Non-pigmented ciliary epithelial cell (primary cell): Measurements from ENCODE around the gene ANAPC15.
A peak's percentile ranks its signal among the peaks of the same experiment; 100 is the strongest.

ENCODE experiments used
- DNase-seq: peaks from one replicate; pipeline ENCODE4 v3.0.0-alpha.2; 2010; ENCODE audit warnings: low read depth

Gene ANAPC15

DNA sequence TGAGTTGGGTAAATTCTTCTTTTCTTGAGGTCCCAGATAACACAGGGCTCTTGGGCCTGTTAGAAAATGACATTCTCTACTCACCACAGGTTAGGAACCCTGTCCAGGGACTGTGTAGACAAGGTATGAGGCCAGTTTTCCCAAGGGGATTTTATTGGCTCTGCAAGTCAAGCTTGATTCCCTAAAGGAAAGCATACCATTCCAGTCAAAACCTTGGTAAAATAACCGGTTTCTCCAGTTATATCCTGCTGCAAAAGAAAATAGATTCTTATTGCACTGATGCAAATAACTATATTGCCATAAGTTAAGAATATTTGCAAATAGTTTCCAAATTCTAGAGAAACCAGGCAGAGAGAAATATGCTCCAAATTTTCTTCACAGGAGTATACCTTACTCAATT lies 13.5 kb upstream of the ANAPC15 start:
- DNase-seq, result no peak

DNA sequence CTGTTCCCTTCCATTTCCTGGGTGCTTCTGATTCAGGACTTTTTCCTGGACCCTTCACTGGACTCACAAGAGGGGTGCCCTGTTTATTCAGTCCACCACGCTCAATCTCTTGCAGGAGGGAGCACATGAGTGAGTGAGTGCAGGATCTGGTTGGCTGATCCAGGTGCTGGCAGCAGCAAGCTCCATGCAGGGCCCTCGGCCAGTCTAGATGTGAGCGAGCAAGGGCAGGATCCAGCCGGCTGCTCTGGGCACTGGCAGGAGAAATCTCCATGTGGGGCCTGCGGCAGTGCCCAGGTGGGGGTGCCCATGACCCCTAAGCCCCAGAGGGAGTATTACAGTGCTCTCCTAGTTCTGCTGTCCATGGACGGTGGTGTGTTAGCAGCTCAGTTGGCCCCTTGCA lies 11.6 kb upstream of the ANAPC15 start:
- no peak for DNase-seq

- DNase-seq, result no peak
These were observed 10.7 kb upstream of the ANAPC15 start for GRCh38 chr11:72123117-72123653.

- DNase-seq, result no peak
These were observed 10.1 kb upstream of the ANAPC15 start for GRCh38 chr11:72122607-72123006.

DNA sequence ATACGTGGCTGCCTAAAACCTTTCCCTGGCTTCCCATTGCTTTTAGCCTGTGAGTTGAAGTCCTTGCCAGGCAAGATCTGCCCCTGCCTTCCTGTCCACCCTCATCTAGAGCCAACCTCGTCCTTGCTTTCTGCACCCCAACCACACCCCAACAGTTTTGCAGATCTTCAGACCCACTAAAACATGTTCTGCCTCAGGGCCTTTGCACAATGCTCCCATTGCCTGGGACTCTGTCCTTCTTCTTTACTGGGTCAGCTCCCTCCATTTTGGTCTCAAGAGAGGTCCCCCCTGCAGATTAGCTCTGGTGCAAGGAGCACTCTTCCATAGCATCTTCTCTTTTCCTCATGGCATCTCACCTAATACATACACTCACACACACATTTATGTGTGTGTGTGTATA lies 8.4 kb upstream of the ANAPC15 start:
- DNase-seq, result no peak

DNA sequence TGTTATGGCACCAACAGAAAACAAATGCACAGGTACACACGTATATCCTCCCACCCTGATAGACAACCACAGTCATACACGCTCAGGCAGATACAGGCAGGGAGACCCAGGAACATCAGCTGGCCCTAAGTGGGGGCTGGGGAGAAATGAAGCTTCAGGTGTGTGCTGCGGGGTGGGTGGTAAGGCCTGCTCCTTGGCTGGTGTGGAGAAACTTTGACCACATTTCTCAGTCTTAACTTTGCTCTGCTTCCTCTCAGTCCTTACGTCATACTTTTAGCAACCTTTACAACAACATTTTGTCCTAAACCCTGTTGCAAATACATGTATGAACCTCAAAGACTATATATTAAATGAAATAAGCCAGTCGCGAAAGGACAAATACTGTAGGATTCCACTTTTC lies 6.7 kb upstream of the ANAPC15 start:
- DNase-seq, result no peak

GRCh38 chr11:72116019-72116755 lies 3.7 kb upstream of the ANAPC15 start:
- DNase-seq, result no peak

- no peak for DNase-seq
These were observed 2.1 kb upstream of the ANAPC15 start for GRCh38 chr11:72114570-72114969.

DNA sequence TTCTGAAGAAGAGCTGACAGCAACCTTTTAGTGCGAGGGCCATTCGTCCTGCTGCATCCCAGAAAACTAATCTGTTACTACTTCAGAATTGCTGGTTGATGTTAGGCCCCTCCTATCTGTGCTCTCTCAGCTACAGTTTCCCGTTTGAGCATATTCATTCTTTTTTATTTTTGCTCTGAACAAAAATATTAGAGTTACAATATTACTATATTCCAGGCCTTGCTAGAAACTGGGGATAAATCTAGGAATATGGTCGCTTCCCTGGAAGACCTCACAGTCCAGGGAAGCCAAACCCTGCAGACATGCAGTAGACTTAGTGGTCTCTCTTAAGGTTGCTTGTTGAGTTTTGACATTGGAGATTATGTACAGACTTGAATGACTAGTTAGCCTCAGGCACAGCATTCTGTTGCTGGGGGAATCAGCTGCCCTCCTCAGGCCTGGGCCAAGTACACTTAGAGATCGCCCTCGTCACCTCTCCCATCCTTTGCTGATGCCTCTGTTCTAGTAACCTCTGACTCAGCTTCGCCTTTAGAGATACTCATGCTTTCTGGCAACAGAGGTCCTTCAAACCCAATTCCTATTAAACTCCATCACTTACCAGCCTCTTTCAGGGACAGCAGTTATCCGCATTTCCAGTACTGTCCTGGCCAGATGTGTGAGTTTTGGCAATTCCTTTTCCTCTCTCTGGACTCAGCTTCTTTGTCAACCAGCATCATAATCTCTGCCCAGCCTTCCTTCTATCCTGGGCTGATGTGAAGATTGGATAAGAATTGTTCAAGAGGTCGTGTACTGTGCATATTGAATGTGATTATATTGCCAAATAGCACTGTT lies 698 bp upstream of the ANAPC15 start:
- no peak for DNase-seq

DNA sequence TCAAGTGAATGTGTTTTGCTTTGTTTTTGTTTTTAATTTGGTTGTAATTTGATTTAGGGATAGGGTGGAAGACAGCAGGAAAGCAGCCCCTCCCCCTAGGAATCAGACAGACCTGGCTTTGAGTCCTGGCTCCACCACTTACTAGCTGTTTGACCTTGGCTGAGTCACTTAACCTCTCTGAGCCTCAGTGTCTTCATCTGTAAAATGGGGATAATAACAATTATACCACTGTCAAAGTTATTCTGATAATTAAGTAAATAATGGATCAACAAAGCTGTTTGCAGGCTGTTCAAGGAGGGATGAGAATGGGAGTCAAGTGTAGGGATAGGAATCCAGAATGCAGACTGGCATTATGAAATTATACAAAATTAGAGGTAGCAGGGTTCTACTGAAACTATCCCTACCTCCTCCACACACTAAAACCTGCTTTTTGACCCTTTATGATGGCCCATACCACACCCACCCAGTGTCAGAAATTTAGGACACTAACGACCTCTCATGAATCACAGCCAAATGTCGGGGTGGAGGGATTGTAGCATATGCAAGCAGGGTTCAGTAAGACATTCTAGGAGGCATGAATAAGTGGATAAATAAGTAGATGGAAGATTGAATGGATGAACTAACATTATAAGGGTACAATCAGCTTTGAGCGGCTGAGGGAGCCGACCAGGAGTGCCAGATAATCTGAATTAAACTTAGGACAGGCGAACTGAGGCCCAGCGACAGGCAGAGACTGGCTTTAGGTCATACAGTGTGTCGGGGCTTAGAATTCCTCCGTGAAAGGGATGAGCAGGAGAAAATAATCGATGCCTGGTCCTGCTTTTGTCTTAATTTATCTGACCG lies 974 bp downstream of the ANAPC15 start:
- DNase-seq, result no peak

GRCh38 chr11:72105888-72106287 lies 6.6 kb downstream of the ANAPC15 start, which contains the start of gene TOMT:
TSS of gene TOMT (plus strand) at chr11:72105924. CDS start at chr11:72105952, 28 bp downstream.
- no peak for DNase-seq

DNA sequence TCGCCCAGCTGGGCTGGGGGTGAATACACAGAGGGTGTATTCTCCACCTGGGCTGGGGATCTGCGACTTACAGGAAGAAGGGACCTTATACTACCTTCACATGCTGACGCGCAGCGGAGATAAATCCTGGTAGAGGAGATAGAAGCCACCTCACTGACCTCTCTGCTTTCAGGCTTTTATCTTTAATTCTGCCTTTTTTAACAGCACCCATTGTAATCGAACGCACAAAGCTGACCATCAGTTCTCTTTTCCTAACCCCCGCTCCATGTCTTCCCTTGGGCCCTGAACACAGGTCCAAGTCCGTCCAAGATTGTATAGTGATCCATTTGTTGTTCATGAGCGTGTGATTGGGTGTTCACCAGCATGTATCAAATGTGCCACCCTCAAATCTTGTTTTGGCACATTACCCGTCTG lies 8.7 kb downstream of the ANAPC15 start:
- no peak for DNase-seq

- DNase-seq, result peak; percentile 96
These were observed 9.3 kb downstream of the ANAPC15 start, which contains the start of gene LAMTOR1 for GRCh38 chr11:72102946-72103753. TSS of gene LAMTOR1 (minus strand) at chr11:72103297. CDS start at chr11:72103224, 73 bp downstream.

GRCh38 chr11:72102631-72102945 lies 9.9 kb downstream of the ANAPC15 start:
- DNase-seq, result no peak

DNA sequence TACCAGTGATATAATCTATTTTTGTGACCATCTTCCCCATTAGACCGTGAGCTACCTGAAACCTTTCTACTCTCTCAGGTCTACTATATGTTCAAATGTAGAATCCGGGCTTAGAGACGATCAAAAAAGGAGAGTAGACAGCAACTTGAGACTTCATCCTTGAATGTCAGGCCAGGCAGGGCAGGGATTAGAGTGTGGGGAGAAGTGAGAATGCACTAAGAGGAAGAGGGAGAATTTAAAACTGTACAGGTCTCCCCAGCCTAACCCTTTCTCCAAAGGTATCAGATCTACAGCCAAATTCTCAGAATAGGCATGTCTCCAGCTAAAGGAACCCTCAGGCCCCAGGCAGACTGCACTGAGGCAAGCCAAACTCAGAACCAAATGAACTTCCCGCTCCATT lies 10.3 kb downstream of the ANAPC15 start:
- no peak for DNase-seq

DNA sequence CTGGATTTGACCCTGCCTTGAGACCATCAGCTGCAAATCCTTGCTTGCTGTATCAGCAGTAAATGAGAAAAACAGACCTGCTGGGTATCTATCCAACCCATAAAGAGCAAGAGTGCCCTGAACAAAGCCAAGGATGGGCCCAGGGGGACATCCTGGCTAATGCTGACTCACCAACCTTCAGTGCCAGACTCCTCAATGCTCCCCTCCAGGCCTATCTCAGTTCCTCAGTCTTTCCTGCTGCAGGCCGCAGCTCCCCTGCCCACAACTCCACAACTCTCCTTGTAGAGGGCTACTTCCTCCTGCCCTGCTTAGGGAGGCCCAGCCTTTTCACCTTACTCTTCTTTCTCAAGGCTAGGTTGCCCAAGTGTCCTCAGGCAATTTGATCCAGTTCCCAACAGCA lies 12.0 kb downstream of the ANAPC15 start:
- no peak for DNase-seq

- no peak for DNase-seq
These were observed 12.5 kb downstream of the ANAPC15 start for GRCh38 chr11:72100009-72100408.

GRCh38 chr11:72098741-72099140 lies 13.8 kb downstream of the ANAPC15 start:
- no peak for DNase-seq

DNA sequence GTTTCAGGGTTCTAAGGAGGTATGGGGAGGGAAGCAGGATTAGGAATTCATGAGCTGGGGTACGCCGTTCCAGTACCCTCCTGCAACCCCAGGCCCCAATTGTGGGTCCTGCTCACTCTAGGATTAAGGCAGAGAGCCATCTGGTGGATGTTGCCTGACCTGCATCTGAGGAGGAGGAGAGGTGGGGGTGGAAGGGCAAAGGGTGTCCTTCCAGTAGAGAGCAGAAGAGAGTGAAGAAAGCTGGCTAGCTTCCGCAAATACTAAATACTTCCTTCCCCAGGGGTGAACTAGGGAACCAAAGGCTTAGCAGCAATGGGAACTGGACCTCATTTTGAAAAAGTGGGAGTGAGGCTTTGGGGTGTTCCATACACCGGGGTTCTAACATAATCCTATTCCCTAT lies 21.2 kb downstream of the ANAPC15 start:
- DNase-seq, result no peak

DNA sequence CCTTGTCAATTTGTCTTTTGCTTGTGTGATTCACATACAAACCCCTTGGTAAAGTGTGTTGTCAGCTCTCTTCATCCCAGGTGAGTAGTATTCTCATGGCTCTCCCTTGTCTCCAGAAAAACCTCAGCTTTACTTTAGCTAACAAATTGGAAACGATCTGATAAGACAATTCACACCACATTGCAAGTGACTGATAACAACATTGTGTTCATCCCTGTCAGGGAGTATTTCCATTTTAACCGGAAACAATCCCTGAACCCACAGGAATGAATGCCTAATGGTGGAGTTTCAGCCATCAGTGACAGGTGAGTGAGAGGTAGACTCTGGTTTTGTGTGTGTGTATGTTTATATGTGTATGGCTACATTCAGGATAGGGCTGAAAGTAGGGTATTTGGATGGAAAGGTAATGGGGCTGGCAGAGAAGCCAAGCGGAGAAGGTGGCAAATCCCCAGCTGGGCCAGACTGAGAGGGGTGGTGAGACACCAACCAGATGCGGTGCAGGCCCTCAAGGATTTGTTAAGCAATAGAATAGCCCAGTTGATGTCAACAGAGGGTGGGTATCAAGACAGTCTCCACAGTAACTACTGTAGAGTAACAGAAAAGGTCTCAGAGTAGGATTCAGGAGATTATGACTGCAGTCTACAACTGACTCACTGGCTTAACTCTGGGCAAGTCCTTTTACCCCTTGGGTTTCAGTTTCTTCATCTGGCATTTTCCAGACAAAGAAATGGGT lies 24.3 kb downstream of the ANAPC15 start:
- no peak for DNase-seq
